ENCODE results near the gene HPCAL1. TPM values are rescaled to one million over a fixed set of nuclear protein-coding genes. Genes with fewer than 3 reads are reported as not detected.

The HPCAL1 gene
- total RNA-seq, 1 donor from 2014 or later: 3.7 TPM

DNA sequence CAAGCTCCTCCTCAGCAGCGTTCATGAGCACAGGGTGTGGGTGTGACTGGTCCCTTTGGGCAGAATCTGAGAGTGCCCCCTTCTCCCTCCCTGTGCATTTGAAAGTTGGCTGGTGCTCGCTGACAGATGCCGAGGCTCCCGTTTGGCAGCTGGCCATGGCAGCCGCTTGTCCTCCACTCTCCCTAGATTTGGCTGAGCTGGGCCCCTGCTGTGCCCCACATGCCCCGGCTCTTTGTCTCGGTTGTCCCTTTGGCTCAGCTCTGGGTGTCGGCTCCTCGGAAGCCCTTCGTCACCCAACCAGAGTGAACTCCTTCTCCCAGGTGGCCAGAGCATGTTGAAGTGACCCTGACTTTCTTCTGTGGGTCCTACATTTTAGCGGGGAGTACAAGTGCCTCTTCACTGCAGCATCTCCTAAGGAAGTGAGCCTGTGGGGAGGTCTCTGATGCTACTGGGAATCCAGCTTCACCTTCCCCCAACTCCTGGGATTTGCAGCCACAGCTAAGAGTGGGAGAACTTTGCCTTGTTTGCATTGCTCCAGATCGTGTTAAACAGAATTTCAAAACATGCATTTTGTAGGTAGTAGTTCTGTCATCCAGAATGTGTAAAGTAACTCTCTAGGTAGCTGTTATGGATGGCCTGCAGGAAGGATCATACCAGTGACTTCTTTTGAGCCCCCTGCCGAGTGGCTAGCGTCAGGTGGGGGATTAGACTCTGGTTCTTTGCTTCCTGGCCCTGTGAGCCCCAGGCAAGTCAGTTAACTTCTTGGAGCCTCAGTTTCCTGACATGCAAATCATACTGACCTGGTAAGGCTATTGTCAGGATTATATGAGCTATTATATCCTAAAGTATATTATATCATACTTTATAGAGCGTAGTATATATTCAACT, 24.2 kb downstream of the HPCAL1 start:
- peaks cover 2% of the 10 kb centered on the region for H3K9me3 Mint-ChIP-seq
- Histone ChIP-seq H3K27me3 (no peaks in the 10 kb centered on the region), H2AFZ (replicated peaks) (no peak overlapping the region), H3K27ac (no peak overlapping the region), H3K4me3 (no peak overlapping the region), H3F3A (ENCODE audit: low read depth) (no peaks in the 10 kb centered on the region), H3K9ac (no peak overlapping the region), H4K20me1 (ENCODE audit: low read depth) (no peaks in the 10 kb centered on the region), H3K79me2 (ENCODE audit: low read depth) (no peaks in the 10 kb centered on the region), H3K36me3 (no peaks in the 10 kb centered on the region), H3K4me2 (no peak overlapping the region), H3K4me1 (peaks cover 27% of the 10 kb centered on the region), H3K9me3 (ENCODE audit: low read depth) (no peaks in the 10 kb centered on the region)
- no peak overlapping the region for H3K27ac Mint-ChIP-seq
- TF ChIP-seq, protein P1, sequence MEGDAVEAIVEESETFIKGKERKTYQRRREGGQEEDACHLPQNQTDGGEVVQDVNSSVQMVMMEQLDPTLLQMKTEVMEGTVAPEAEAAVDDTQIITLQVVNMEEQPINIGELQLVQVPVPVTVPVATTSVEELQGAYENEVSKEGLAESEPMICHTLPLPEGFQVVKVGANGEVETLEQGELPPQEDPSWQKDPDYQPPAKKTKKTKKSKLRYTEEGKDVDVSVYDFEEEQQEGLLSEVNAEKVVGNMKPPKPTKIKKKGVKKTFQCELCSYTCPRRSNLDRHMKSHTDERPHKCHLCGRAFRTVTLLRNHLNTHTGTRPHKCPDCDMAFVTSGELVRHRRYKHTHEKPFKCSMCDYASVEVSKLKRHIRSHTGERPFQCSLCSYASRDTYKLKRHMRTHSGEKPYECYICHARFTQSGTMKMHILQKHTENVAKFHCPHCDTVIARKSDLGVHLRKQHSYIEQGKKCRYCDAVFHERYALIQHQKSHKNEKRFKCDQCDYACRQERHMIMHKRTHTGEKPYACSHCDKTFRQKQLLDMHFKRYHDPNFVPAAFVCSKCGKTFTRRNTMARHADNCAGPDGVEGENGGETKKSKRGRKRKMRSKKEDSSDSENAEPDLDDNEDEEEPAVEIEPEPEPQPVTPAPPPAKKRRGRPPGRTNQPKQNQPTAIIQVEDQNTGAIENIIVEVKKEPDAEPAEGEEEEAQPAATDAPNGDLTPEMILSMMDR (IDR thresholded peaks at IDR 0.05): no peak
- no peak for TF ChIP-seq EZH2 (IDR thresholded peaks at IDR 0.05)
- TF ChIP-seq EZH2phosphoT487 (IDR thresholded peaks at IDR 0.05): no peak
- DNase-seq (ENCODE audit: low spot score): no peak
- peaks cover 6% of the 10 kb centered on the region for H3K27me3 Mint-ChIP-seq (ENCODE audit: insufficient read depth, low read depth)
- peaks cover 61% of the 10 kb centered on the region for H3K4me1 Mint-ChIP-seq
- H3K4me3 Mint-ChIP-seq: peak overlapping the region; percentile 28
- H3K36me3 Mint-ChIP-seq: peaks cover 6% of the 10 kb centered on the region

DNA sequence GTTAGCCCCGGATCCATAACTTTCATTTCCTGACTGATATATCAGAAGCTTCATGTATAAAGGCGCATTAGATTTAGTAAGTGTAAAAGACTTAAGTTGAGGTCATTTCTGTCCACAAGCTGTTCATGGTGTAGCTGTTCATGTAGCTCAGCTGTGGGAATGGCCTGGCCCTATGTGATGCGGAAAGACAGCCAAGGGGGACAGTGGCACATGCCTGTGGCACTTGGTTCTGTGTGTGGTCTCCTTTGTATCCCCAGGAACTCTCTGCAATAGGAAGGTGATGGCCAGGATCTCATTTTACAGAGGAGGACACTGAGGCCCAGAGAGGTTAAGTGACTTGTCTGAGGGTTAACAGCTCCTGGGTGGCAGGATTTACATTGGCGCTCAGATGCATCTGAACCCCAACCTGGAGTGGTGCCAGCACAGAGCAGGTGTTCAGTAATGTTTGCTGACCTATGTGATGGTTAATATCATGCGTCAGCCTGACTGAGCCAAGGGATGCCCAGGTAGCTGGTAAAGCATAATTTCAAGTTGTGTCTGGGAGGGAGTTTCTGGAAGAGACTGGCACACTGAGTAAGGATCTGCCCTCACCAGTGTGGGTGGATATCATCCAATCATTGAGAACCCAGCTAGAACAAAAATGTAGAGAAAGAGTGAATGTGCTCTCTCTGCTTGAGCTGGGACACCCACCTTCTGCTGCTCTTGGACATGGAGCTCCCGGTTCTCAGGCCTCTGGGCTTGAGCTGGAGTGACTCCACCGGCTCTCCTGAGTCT, 25.4 kb downstream of the HPCAL1 start:
- Histone ChIP-seq H2AFZ (replicated peaks) (no peak overlapping the region), H3F3A (ENCODE audit: low read depth) (peaks cover 10% of the 10 kb centered on the region), H4K20me1 (ENCODE audit: low read depth) (no peaks in the 10 kb centered on the region), H3K4me2 (no peak overlapping the region), H3K9ac (no peak overlapping the region), H3K27ac (no peak overlapping the region), H3K27me3 (no peaks in the 10 kb centered on the region), H3K4me3 (no peak overlapping the region), H3K36me3 (no peaks in the 10 kb centered on the region), H3K4me1 (peaks cover 38% of the 10 kb centered on the region), H3K9me3 (ENCODE audit: low read depth) (no peaks in the 10 kb centered on the region), H3K79me2 (ENCODE audit: low read depth) (no peaks in the 10 kb centered on the region)
- no peaks in the 10 kb centered on the region for H3K9me3 Mint-ChIP-seq
- DNase-seq (ENCODE audit: low spot score): no peak
- peaks cover 73% of the 10 kb centered on the region for H3K4me1 Mint-ChIP-seq
- no peak for TF ChIP-seq EZH2 (IDR thresholded peaks at IDR 0.05)
- TF ChIP-seq, protein P1 (IDR thresholded peaks at IDR 0.05): no peak
- no peak for TF ChIP-seq EZH2phosphoT487 (IDR thresholded peaks at IDR 0.05)
- no peak overlapping the region for H3K27ac Mint-ChIP-seq
- peaks cover 7% of the 10 kb centered on the region for H3K27me3 Mint-ChIP-seq (ENCODE audit: insufficient read depth, low read depth)
- peaks cover 2% of the 10 kb centered on the region for H3K36me3 Mint-ChIP-seq
- H3K4me3 Mint-ChIP-seq: no peak overlapping the region

DNA sequence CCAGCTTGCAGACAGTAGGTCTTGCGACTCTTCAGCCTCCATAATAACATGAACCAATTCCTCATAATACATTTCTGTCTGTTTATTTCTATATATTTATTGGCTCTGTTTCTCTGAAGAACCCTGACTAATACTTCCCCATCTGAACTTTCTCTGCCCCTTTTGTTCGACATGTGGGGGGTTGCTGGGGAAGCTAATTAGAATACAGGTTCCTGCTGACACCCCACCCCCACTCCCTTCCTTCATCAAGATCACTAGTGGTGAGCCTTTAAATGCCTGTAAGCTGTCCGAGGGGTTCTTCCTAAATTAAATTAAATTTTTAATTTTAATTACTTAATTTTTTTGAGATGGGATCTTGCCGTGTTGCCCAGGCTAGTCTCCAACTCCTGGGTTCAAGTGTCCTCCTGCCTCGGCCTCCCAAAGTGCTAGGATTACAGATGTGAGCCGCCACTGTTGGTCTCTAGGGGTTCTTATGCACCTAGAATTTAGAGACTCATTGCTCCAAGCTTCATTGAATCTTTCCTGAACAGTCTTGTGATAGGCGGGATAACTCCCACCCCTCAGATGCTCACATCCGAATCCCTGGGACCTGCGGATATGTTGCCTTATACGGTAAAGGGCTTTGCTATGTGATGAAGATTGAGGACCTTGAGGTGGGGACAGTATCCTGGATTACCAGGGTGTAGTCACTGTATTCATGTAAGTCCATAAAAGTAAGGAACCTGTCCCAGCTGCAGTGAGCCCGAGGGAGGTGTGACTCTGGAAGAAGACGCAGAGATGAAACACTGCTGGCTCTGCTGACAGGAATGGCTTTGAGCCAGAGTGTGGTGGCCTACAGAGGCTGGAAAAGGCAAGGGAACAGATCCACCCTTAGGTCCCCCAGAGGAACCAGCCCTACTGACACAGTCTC, 26.2 kb downstream of the HPCAL1 start:
- H3K27ac ChIP-seq: no peak overlapping the region
- no peak overlapping the region for H2AFZ ChIP-seq (replicated peaks)
- Mint-ChIP-seq H3K27me3 (ENCODE audit: insufficient read depth, low read depth) (peaks cover 7% of the 10 kb centered on the region), H3K27ac (no peak overlapping the region), H3K36me3 (no peaks in the 10 kb centered on the region), H3K9me3 (no peaks in the 10 kb centered on the region), H3K4me1 (peaks cover 76% of the 10 kb centered on the region), H3K4me3 (no peak overlapping the region)
- TF ChIP-seq, protein P1 (IDR thresholded peaks at IDR 0.05): no peak
- TF ChIP-seq EZH2 (IDR thresholded peaks at IDR 0.05) (no peak), EZH2phosphoT487 (IDR thresholded peaks at IDR 0.05) (no peak)
- H4K20me1 ChIP-seq (ENCODE audit: low read depth): no peaks in the 10 kb centered on the region
- no peaks in the 10 kb centered on the region for H3K27me3 ChIP-seq
- H3K9ac ChIP-seq: no peak overlapping the region
- H3K4me3 ChIP-seq: no peak overlapping the region
- H3K4me2 ChIP-seq: no peak overlapping the region
- DNase-seq (ENCODE audit: low spot score): no peak
- no peaks in the 10 kb centered on the region for H3K36me3 ChIP-seq
- H3F3A ChIP-seq (ENCODE audit: low read depth): peaks cover 10% of the 10 kb centered on the region
- no peaks in the 10 kb centered on the region for H3K9me3 ChIP-seq (ENCODE audit: low read depth)
- H3K4me1 ChIP-seq: peaks cover 43% of the 10 kb centered on the region
- H3K79me2 ChIP-seq (ENCODE audit: low read depth): no peaks in the 10 kb centered on the region

Measured in neural progenitor cell (in vitro differentiated cells).